HCT116 (cell line): ENCODE data around the gene FGB.

Experiments
- CEBPB ChIP-seq: IDR thresholded peaks from 2 replicates; pipeline ENCODE4 v1.6.1; 2012; ENCODE audit warnings: low read depth
- CTCF ChIP-seq, 3 experiments: fragments of 200-600 bp in 1 of 3; sonication (generic) in 1 of 3; IDR thresholded peaks in 2 of 3; conservative IDR thresholded peaks in 1 of 3; 2 replicates each; pipeline ENCODE4 v1.5.1; 2012 to 2017; ENCODE audit warnings: low read depth in 2 of 3, low read length in 2 of 3, antibody characterized with exemption in 1 of 3, borderline replicate concordance in 1 of 3, control low read depth in 1 of 3, mild to moderate bottlenecking in 1 of 3, mixed read lengths in 1 of 3, mixed run types in 1 of 3, moderate library complexity in 1 of 3; ENCODE audit not compliant: insufficient read depth in 1 of 3
- EZH2phosphoT487 ChIP-seq: fragments of 200-600 bp; IDR thresholded peaks from 2 replicates; pipeline ENCODE4 v1.6.1; 2018; ENCODE audit warnings: antibody characterized with exemption, borderline replicate concordance
- JUND ChIP-seq: IDR thresholded peaks from 2 replicates; pipeline ENCODE4 v1.6.1; 2012
- MAX ChIP-seq: IDR thresholded peaks from 2 replicates; pipeline ENCODE4 v1.6.1; 2012
- POLR2A ChIP-seq: IDR thresholded peaks from 2 replicates; pipeline ENCODE4 v1.7.0; 2011; ENCODE audit warnings: borderline replicate concordance; ENCODE audit not compliant: insufficient read depth, insufficient read length; ENCODE audit errors: extremely low read depth
- POLR2AphosphoS5 ChIP-seq: IDR thresholded peaks from 2 replicates; pipeline ENCODE4 v1.6.1; 2011; ENCODE audit warnings: mild to moderate bottlenecking, low read depth, low read length, moderate library complexity
- RAD21 ChIP-seq: IDR thresholded peaks from 2 replicates; pipeline ENCODE4 v1.6.1; 2012; ENCODE audit warnings: low read depth, mild to moderate bottlenecking
- ZBTB33 ChIP-seq: IDR thresholded peaks from 2 replicates; pipeline ENCODE4 v1.6.1; 2011; ENCODE audit warnings: mild to moderate bottlenecking, low read length, moderate library complexity; ENCODE audit not compliant: insufficient replicate concordance; ENCODE audit errors: extremely low read depth
- ZNF274 ChIP-seq: fragments of 200-500 bp; sonication (Bioruptor generic); IDR thresholded peaks from 2 replicates; pipeline ENCODE4 v1.6.1; 2014; ENCODE audit warnings: mild to moderate bottlenecking, low read depth, low read length, inconsistent platforms
- TF ChIP-seq, protein P1 (sequence below): IDR thresholded peaks from 2 replicates; pipeline ENCODE4 v1.6.1; 2012; ENCODE audit warnings: low read depth

- TF ChIP-seq, protein P1, sequence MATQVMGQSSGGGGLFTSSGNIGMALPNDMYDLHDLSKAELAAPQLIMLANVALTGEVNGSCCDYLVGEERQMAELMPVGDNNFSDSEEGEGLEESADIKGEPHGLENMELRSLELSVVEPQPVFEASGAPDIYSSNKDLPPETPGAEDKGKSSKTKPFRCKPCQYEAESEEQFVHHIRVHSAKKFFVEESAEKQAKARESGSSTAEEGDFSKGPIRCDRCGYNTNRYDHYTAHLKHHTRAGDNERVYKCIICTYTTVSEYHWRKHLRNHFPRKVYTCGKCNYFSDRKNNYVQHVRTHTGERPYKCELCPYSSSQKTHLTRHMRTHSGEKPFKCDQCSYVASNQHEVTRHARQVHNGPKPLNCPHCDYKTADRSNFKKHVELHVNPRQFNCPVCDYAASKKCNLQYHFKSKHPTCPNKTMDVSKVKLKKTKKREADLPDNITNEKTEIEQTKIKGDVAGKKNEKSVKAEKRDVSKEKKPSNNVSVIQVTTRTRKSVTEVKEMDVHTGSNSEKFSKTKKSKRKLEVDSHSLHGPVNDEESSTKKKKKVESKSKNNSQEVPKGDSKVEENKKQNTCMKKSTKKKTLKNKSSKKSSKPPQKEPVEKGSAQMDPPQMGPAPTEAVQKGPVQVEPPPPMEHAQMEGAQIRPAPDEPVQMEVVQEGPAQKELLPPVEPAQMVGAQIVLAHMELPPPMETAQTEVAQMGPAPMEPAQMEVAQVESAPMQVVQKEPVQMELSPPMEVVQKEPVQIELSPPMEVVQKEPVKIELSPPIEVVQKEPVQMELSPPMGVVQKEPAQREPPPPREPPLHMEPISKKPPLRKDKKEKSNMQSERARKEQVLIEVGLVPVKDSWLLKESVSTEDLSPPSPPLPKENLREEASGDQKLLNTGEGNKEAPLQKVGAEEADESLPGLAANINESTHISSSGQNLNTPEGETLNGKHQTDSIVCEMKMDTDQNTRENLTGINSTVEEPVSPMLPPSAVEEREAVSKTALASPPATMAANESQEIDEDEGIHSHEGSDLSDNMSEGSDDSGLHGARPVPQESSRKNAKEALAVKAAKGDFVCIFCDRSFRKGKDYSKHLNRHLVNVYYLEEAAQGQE: no peak
- TF ChIP-seq POLR2AphosphoS5 (no peak), CTCF (IDR thresholded peaks at IDR 0.05 in 2 of 3, conservative IDR thresholded peaks at IDR 0.05 in 1 of 3; ENCODE audit: borderline replicate concordance in 1 of 3, insufficient read depth in 1 of 3, low read depth in 2 of 3, low read length in 2 of 3) (no peak), ZNF274 (no peak), RAD21 (no peak), MAX (no peak), EZH2phosphoT487 (no peak), ZBTB33 (no peak), CEBPB (no peak), JUND (no peak), POLR2A (no peak)
Measured at GRCh38 chr4:154562697-154563254, at the start of gene FGB.
